ENCODE results near the gene LMBR1. TPM values are rescaled to one million over a fixed set of nuclear protein-coding genes. Genes with fewer than 3 reads are reported as not detected.

Gene LMBR1
- total and polyA plus RNA-seq, 2 of the 13 experiments (the other 11 are each of a cell fraction or from before 2014, with no cell fraction given), result 20.9 to 39.6 TPM

DNA sequence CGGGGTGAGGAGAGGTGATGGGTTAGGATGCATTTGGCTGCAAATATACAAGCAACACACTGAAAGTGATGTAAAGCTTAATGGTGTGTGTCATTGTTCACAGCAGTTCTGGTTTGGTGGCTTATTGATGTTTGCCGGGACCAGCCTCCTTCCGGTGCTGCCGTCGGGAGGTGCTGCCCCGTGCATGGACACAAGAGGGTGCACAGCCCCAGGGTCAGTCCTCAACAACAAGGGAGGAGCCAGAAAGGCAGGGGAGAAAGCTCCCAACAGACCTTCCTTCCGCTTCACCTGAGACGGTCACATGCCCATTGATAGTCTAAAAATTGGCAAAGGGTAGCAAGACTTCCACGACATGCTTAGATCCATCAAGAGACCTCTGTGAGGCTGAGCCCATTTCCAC lies 242.9 kb downstream of the LMBR1 start (continued):
- TF ChIP-seq, protein P1, sequence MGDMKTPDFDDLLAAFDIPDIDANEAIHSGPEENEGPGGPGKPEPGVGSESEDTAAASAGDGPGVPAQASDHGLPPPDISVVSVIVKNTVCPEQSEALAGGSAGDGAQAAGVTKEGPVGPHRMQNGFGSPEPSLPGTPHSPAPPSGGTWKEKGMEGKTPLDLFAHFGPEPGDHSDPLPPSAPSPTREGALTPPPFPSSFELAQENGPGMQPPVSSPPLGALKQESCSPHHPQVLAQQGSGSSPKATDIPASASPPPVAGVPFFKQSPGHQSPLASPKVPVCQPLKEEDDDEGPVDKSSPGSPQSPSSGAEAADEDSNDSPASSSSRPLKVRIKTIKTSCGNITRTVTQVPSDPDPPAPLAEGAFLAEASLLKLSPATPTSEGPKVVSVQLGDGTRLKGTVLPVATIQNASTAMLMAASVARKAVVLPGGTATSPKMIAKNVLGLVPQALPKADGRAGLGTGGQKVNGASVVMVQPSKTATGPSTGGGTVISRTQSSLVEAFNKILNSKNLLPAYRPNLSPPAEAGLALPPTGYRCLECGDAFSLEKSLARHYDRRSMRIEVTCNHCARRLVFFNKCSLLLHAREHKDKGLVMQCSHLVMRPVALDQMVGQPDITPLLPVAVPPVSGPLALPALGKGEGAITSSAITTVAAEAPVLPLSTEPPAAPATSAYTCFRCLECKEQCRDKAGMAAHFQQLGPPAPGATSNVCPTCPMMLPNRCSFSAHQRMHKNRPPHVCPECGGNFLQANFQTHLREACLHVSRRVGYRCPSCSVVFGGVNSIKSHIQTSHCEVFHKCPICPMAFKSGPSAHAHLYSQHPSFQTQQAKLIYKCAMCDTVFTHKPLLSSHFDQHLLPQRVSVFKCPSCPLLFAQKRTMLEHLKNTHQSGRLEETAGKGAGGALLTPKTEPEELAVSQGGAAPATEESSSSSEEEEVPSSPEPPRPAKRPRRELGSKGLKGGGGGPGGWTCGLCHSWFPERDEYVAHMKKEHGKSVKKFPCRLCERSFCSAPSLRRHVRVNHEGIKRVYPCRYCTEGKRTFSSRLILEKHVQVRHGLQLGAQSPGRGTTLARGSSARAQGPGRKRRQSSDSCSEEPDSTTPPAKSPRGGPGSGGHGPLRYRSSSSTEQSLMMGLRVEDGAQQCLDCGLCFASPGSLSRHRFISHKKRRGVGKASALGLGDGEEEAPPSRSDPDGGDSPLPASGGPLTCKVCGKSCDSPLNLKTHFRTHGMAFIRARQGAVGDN (CRISPR knock-in tag; IDR thresholded peaks at IDR 0.05), result peak; percentile 52
- TF ChIP-seq, protein P2, sequence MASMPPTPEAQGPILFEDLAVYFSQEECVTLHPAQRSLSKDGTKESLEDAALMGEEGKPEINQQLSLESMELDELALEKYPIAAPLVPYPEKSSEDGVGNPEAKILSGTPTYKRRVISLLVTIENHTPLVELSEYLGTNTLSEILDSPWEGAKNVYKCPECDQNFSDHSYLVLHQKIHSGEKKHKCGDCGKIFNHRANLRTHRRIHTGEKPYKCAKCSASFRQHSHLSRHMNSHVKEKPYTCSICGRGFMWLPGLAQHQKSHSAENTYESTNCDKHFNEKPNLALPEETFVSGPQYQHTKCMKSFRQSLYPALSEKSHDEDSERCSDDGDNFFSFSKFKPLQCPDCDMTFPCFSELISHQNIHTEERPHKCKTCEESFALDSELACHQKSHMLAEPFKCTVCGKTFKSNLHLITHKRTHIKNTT (CRISPR knock-in tag; IDR thresholded peaks at IDR 0.05), result no peak
- TF ChIP-seq, protein P3, sequence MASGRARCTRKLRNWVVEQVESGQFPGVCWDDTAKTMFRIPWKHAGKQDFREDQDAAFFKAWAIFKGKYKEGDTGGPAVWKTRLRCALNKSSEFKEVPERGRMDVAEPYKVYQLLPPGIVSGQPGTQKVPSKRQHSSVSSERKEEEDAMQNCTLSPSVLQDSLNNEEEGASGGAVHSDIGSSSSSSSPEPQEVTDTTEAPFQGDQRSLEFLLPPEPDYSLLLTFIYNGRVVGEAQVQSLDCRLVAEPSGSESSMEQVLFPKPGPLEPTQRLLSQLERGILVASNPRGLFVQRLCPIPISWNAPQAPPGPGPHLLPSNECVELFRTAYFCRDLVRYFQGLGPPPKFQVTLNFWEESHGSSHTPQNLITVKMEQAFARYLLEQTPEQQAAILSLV (CRISPR knock-in tag; IDR thresholded peaks at IDR 0.05; ENCODE audit: borderline replicate concordance), result no peak
- TF ChIP-seq CCAR2 (optimal IDR thresholded peaks at IDR 0.05; ENCODE audit: low read depth, low read length) (no peak), MEIS1 (CRISPR knock-in tag; IDR thresholded peaks at IDR 0.05; ENCODE audit: borderline replicate concordance) (no peak), RBFOX2 (IDR thresholded peaks at IDR 0.05; ENCODE audit: low read depth, low read length) (no peak), ZNF737 (CRISPR knock-in tag; IDR thresholded peaks at IDR 0.05; ENCODE audit: borderline replicate concordance) (no peak), RORA (CRISPR knock-in tag; IDR thresholded peaks at IDR 0.05) (no peak), ZNF652 (CRISPR knock-in tag; IDR thresholded peaks at IDR 0.05; ENCODE audit: borderline replicate concordance, low read depth) (no peak), DNMT3B (CRISPR knock-in tag; conservative IDR thresholded peaks at IDR 0.05) (no peak), GATA4 (IDR thresholded peaks at IDR 0.05; ENCODE audit: borderline replicate concordance, low read depth) (no peak), ZFP1 (CRISPR knock-in tag; IDR thresholded peaks at IDR 0.05) (no peak), SIX1 (CRISPR knock-in tag; IDR thresholded peaks at IDR 0.05; ENCODE audit: borderline replicate concordance) (no peak), ZKSCAN8 (CRISPR knock-in tag; IDR thresholded peaks at IDR 0.05; ENCODE audit: borderline replicate concordance) (no peak), ZSCAN29 (CRISPR knock-in tag; conservative IDR thresholded peaks at IDR 0.05) (no peak), CCDC6 (CRISPR knock-in tag; IDR thresholded peaks at IDR 0.05) (0 out of 2 replicates have a peak, but pooled peaks have one; percentile 48), ZNF317 (CRISPR knock-in tag; IDR thresholded peaks at IDR 0.05) (no peak)
- TF ChIP-seq, protein P4, sequence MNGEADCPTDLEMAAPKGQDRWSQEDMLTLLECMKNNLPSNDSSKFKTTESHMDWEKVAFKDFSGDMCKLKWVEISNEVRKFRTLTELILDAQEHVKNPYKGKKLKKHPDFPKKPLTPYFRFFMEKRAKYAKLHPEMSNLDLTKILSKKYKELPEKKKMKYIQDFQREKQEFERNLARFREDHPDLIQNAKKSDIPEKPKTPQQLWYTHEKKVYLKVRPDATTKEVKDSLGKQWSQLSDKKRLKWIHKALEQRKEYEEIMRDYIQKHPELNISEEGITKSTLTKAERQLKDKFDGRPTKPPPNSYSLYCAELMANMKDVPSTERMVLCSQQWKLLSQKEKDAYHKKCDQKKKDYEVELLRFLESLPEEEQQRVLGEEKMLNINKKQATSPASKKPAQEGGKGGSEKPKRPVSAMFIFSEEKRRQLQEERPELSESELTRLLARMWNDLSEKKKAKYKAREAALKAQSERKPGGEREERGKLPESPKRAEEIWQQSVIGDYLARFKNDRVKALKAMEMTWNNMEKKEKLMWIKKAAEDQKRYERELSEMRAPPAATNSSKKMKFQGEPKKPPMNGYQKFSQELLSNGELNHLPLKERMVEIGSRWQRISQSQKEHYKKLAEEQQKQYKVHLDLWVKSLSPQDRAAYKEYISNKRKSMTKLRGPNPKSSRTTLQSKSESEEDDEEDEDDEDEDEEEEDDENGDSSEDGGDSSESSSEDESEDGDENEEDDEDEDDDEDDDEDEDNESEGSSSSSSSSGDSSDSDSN (CRISPR knock-in tag; IDR thresholded peaks at IDR 0.05), result no peak
- TF ChIP-seq, protein P5, sequence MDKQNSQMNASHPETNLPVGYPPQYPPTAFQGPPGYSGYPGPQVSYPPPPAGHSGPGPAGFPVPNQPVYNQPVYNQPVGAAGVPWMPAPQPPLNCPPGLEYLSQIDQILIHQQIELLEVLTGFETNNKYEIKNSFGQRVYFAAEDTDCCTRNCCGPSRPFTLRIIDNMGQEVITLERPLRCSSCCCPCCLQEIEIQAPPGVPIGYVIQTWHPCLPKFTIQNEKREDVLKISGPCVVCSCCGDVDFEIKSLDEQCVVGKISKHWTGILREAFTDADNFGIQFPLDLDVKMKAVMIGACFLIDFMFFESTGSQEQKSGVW (CRISPR knock-in tag; IDR thresholded peaks at IDR 0.05; ENCODE audit: borderline replicate concordance), result no peak
- TF ChIP-seq, protein P6, sequence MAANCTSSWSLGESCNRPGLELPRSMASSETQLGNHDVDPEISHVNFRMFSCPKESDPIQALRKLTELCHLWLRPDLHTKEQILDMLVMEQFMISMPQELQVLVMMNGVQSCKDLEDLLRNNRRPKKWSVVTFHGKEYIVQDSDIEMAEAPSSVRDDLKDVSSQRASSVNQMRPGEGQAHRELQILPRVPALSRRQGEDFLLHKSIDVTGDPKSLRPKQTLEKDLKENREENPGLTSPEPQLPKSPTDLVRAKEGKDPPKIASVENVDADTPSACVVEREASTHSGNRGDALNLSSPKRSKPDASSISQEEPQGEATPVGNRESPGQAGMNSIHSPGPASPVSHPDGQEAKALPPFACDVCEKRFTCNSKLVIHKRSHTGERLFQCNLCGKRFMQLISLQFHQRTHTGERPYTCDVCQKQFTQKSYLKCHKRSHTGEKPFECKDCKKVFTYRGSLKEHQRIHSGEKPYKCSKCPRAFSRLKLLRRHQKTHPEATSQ (CRISPR knock-in tag; IDR thresholded peaks at IDR 0.05; ENCODE audit: borderline replicate concordance), result no peak

Measured in HepG2 (cell line).